Uterus (tissue), 2 donors: ENCODE results near the gene TTC31.
"Not testable (repeated sequence)": the region's sequence is repeated elsewhere in the genome, so short reads cannot be mapped to it uniquely, and the experiment has no call there.

Experiments used
- CTCF ChIP-seq, 4 experiments: fragments of 200-600 bp in 2 of 4; fragments of 450-650 bp in 2 of 4; sonication (generic) in 2 of 4; IDR thresholded peaks; one replicate each; pipeline ENCODE4 v1.5.1; 2016 to 2019; ENCODE audit warnings: antibody characterized with exemption in 4 of 4, mild to moderate bottlenecking in 2 of 4, moderate library complexity in 1 of 4
- POLR2A ChIP-seq, 2 donors: fragments of 450-650 bp; IDR thresholded peaks; one replicate each; pipeline ENCODE4 v1.6.1; 2016; ENCODE audit warnings: antibody characterized with exemption in 2 of 2, mild to moderate bottlenecking in 1 of 2, moderate library complexity in 1 of 2

GRCh38 chr2:74460187-74460586 is 22.7 kb upstream of the TTC31 start:
- not testable (repeated sequence) for TF ChIP-seq CTCF, POLR2A (IDR thresholded peaks at IDR 0.05)
